A549 (cell line): ENCODE measurements around the gene TACR1.

Experiments used
- CEBPB ChIP-seq, 2 experiments: fragments of >200 bp in 1 of 2; sonication (Bioruptor Twin) in 1 of 2; formaldehyde crosslinking in 1 of 2; IDR thresholded peaks; 2 replicates each; pipeline ENCODE4 v1.6.1; 2012 to 2016
- CHD2 ChIP-seq: fragments of 150-350 bp; IDR thresholded peaks from 2 replicates; pipeline ENCODE4 v1.6.1; 2014; ENCODE audit warnings: low read length; ENCODE audit not compliant: partially characterized antibody
- EHMT2 ChIP-seq: fragments of 200-600 bp; sonication (generic); IDR thresholded peaks from 2 replicates; pipeline ENCODE4 v1.6.1; 2016; ENCODE audit warnings: antibody characterized with exemption, low read depth, mild to moderate bottlenecking, moderate library complexity
- EP300 ChIP-seq, 2 experiments: fragments of >200 bp; sonication (Bioruptor Twin); formaldehyde crosslinking; IDR thresholded peaks; 2 replicates in 1 of 2; 3 replicates in 1 of 2; pipeline ENCODE4 v1.6.1; 2016 to 2017
- JUNB ChIP-seq: fragments of >200 bp; sonication (Bioruptor Twin); formaldehyde crosslinking; IDR thresholded peaks from 2 replicates; pipeline ENCODE4 v1.6.1; 2016
- MAZ ChIP-seq: fragments of 150-350 bp; IDR thresholded peaks from 2 replicates; pipeline ENCODE4 v1.6.1; 2014; ENCODE audit warnings: antibody characterized with exemption, low read depth, low read length, borderline replicate concordance
- POLR2A ChIP-seq: IDR thresholded peaks from 2 replicates; pipeline ENCODE4 v1.6.1; 2012; ENCODE audit warnings: mild to moderate bottlenecking, low read length
- TF ChIP-seq, protein P1 (sequence below): fragments of 150-350 bp; IDR thresholded peaks from 2 replicates; pipeline ENCODE4 v1.6.1; 2014; ENCODE audit warnings: low read depth, mild to moderate bottlenecking, low read length
- TF ChIP-seq, protein P2 (sequence below): fragments of >200 bp; sonication (Bioruptor Twin); formaldehyde crosslinking; IDR thresholded peaks from 3 replicates; pipeline ENCODE4 v1.5.1; 2016
- TF ChIP-seq, protein P3 (sequence below): fragments of 450-650 bp; IDR thresholded peaks from 2 replicates; pipeline ENCODE4 v1.6.1; 2014; ENCODE audit warnings: antibody characterized with exemption
- TF ChIP-seq, protein P4 (sequence below): fragments of >200 bp; sonication (Bioruptor Twin); formaldehyde crosslinking; IDR thresholded peaks from 3 replicates; pipeline ENCODE4 v1.6.1; 2016

DNA sequence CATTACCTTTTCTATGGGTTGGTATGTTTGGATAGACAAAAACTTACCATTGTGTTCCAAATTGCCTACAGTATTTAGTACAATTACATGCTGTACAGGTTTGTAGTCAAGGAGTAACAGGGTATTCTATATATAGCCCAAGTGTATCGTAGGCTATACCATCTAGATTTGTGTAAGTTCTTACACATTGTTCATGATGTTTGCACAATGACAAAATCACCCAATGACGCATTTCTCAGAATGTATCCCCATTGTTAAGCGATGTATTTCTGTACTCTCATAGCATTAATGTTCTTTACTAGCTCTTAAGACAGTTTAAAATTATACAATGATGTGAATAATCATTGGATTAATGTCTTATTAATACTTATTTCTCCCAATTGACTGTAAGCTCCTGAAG, 16.7 kb downstream of the TACR1 start:
- TF ChIP-seq, protein P1, sequence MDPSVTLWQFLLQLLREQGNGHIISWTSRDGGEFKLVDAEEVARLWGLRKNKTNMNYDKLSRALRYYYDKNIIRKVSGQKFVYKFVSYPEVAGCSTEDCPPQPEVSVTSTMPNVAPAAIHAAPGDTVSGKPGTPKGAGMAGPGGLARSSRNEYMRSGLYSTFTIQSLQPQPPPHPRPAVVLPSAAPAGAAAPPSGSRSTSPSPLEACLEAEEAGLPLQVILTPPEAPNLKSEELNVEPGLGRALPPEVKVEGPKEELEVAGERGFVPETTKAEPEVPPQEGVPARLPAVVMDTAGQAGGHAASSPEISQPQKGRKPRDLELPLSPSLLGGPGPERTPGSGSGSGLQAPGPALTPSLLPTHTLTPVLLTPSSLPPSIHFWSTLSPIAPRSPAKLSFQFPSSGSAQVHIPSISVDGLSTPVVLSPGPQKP: no peak
- TF ChIP-seq, protein P2, sequence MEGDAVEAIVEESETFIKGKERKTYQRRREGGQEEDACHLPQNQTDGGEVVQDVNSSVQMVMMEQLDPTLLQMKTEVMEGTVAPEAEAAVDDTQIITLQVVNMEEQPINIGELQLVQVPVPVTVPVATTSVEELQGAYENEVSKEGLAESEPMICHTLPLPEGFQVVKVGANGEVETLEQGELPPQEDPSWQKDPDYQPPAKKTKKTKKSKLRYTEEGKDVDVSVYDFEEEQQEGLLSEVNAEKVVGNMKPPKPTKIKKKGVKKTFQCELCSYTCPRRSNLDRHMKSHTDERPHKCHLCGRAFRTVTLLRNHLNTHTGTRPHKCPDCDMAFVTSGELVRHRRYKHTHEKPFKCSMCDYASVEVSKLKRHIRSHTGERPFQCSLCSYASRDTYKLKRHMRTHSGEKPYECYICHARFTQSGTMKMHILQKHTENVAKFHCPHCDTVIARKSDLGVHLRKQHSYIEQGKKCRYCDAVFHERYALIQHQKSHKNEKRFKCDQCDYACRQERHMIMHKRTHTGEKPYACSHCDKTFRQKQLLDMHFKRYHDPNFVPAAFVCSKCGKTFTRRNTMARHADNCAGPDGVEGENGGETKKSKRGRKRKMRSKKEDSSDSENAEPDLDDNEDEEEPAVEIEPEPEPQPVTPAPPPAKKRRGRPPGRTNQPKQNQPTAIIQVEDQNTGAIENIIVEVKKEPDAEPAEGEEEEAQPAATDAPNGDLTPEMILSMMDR: no peak
- no peak for TF ChIP-seq EP300 (IDR thresholded peaks at IDR 0.05)
- no peak for TF ChIP-seq MAZ
- TF ChIP-seq CEBPB (IDR thresholded peaks at IDR 0.05): no peak
- no peak for TF ChIP-seq CHD2
- TF ChIP-seq POLR2A: no peak
- TF ChIP-seq, protein P3, sequence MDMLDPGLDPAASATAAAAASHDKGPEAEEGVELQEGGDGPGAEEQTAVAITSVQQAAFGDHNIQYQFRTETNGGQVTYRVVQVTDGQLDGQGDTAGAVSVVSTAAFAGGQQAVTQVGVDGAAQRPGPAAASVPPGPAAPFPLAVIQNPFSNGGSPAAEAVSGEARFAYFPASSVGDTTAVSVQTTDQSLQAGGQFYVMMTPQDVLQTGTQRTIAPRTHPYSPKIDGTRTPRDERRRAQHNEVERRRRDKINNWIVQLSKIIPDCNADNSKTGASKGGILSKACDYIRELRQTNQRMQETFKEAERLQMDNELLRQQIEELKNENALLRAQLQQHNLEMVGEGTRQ: no peak
- no peak for TF ChIP-seq EHMT2
- TF ChIP-seq JUNB: no peak
- TF ChIP-seq, protein P4, sequence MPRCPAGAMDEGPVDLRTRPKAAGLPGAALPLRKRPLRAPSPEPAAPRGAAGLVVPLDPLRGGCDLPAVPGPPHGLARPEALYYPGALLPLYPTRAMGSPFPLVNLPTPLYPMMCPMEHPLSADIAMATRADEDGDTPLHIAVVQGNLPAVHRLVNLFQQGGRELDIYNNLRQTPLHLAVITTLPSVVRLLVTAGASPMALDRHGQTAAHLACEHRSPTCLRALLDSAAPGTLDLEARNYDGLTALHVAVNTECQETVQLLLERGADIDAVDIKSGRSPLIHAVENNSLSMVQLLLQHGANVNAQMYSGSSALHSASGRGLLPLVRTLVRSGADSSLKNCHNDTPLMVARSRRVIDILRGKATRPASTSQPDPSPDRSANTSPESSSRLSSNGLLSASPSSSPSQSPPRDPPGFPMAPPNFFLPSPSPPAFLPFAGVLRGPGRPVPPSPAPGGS: no peak
